HepG2 (cell line): ENCODE measurements around the gene CALHM5. TPM values are rescaled to one million over a fixed set of nuclear protein-coding genes. Genes with fewer than 3 reads are reported as not detected.

Experiments
- ATAC-seq: fragments of 200-7000 bp; cut with Tn5 transposase; 3 replicates; pipeline ENCODE4 v1.9.1; 2020; ENCODE audit warnings: mild to moderate bottlenecking, moderate library complexity
- BruUV-seq: library from RNA; stranded (reverse); fragments of 400-500 nt; replicated peaks from 2 replicates; lab custom pipeline; 2021; lab: Mats Ljungman, UMichigan
- CTCF ChIA-PET: fragments of 300-600 bp; formaldehyde crosslinking; extraction: SDS; loops from one replicate; lab custom pipeline; 2021; ENCODE audit warnings: low total read pairs, inconsistent platforms, low intra/inter-chr PET ratio; lab: Yijun Ruan, JAX
- POLR2A ChIA-PET: fragments of 350-600 bp; sonication (Branson Sonifier 250); formaldehyde crosslinking; loops from one replicate; lab custom pipeline; 2020; ENCODE audit warnings: antibody characterized with exemption, inconsistent platforms; lab: Yijun Ruan, JAX
- DNase-seq: peaks from one replicate; pipeline ENCODE4 v3.0.0-alpha.2; 2015; ENCODE audit warnings: low spot score
- FAIRE-seq: peaks from 3 replicates; lab custom pipeline; 2011; peaks lifted over from hg19 to GRCh38; lab: Jason Lieb, UNC
- H2AFZ ChIP-seq: one replicate; pipeline ENCODE4 v1.6.1; 2011; ENCODE audit warnings: low read length, inconsistent platforms
- H3K27ac ChIP-seq: fragments of 300-600 bp; 3 replicates; pipeline ENCODE4 v1.8.0; 2011; ENCODE audit warnings: mixed run types, mild to moderate bottlenecking, mixed read lengths, low read length, inconsistent platforms; ENCODE audit not compliant: insufficient read depth; ENCODE audit errors: extremely low read length
- H3K27me3 ChIP-seq, 2 experiments: fragments of 200-600 bp in 1 of 2; 2 replicates in 1 of 2; 3 replicates in 1 of 2; pipeline versions ENCODE4 v1.6.0 to v1.8.0; 2011; ENCODE audit warnings: low read length in 2 of 2, mild to moderate bottlenecking in 2 of 2, moderate library complexity in 2 of 2, inconsistent platforms in 1 of 2; ENCODE audit not compliant: insufficient read depth in 2 of 2, control insufficient read depth in 1 of 2
- H3K36me3 ChIP-seq, 2 experiments: fragments of 200-600 bp in 1 of 2; replicated peaks in 1 of 2; 2 replicates in 1 of 2; 3 replicates in 1 of 2; pipeline versions ENCODE4 v1.5.1 to v1.8.0; 2011; ENCODE audit warnings: low read length in 2 of 2, inconsistent platforms in 1 of 2; ENCODE audit not compliant: insufficient read depth in 2 of 2, control insufficient read depth in 1 of 2
- H3K4me1 ChIP-seq: 2 replicates; pipeline ENCODE4 v1.5.1; 2012; ENCODE audit warnings: low read length, inconsistent platforms; ENCODE audit not compliant: insufficient read depth
- H3K4me2 ChIP-seq: 2 replicates; pipeline ENCODE4 v1.6.0; 2011; ENCODE audit warnings: low read depth, low read length, inconsistent platforms
- H3K4me3 ChIP-seq, 3 experiments: fragments of 200-600 bp in 1 of 3; sonication (generic), shearing (Covaris generic) in 1 of 3; replicated peaks in 1 of 3; 2 replicates each; pipeline ENCODE4 v1.5.1; 2011 to 2016; ENCODE audit warnings: low read length in 3 of 3, inconsistent platforms in 2 of 3, low read depth in 2 of 3, mild to moderate bottlenecking in 2 of 3, control low read depth in 1 of 3, mixed read lengths in 1 of 3; ENCODE audit not compliant: insufficient read depth in 1 of 3
- H3K79me2 ChIP-seq: one replicate; pipeline ENCODE4 v1.6.1; 2011; ENCODE audit warnings: low read length, inconsistent platforms; ENCODE audit not compliant: insufficient read depth
- H3K9ac ChIP-seq: 2 replicates; pipeline ENCODE4 v1.6.0; 2011; ENCODE audit warnings: mild to moderate bottlenecking, low read depth, low read length, inconsistent platforms; ENCODE audit not compliant: insufficient read depth
- H3K9me3 ChIP-seq: 2 replicates; pipeline ENCODE4 v1.5.1; 2012; ENCODE audit warnings: mild to moderate bottlenecking, low read length
- H4K20me1 ChIP-seq: 2 replicates; pipeline ENCODE4 v1.6.0; 2011; ENCODE audit warnings: inconsistent platforms, mild to moderate bottlenecking, low read length, moderate library complexity; ENCODE audit not compliant: insufficient read depth
- ETV5 ChIP-seq: IDR thresholded peaks from 2 replicates; pipeline ENCODE4 v1.6.1; 2018; ENCODE audit warnings: missing biosample characterization, missing genetic modification reagents, inconsistent platforms, borderline replicate concordance
- HBP1 ChIP-seq: IDR thresholded peaks from 2 replicates; pipeline ENCODE4 v1.6.1; 2016; ENCODE audit warnings: low read depth, control low read depth
- HNF1B ChIP-seq: sonication (generic); formaldehyde crosslinking; IDR thresholded peaks from 2 replicates; pipeline ENCODE4 v1.5.1; 2020; ENCODE audit warnings: mild to moderate bottlenecking, moderate library complexity, missing genetic modification reagents
- IKZF5 ChIP-seq: IDR thresholded peaks from 2 replicates; pipeline ENCODE4 v1.6.1; 2018; ENCODE audit warnings: missing genetic modification reagents, mild to moderate bottlenecking, missing compliant biosample characterization
- MIER3 ChIP-seq: IDR thresholded peaks from 2 replicates; pipeline ENCODE4 v1.6.1; 2016; ENCODE audit warnings: missing compliant biosample characterization, borderline replicate concordance
- RARA ChIP-seq: IDR thresholded peaks from 2 replicates; pipeline ENCODE4 v1.6.1; 2016; ENCODE audit warnings: missing genetic modification reagents, missing compliant biosample characterization
- RBM39 ChIP-seq: fragments of 200-400 bp; formaldehyde crosslinking; IDR thresholded peaks from one replicate; pipeline ENCODE4 v1.6.1; 2018; ENCODE audit warnings: antibody characterized with exemption, mild to moderate bottlenecking, low read depth, low read length; ENCODE audit not compliant: poor library complexity, severe bottlenecking
- SKI ChIP-seq: fragments of 450-650 bp; IDR thresholded peaks from one replicate; pipeline ENCODE4 v1.6.1; 2018; ENCODE audit warnings: mild to moderate bottlenecking; ENCODE audit not compliant: partially characterized antibody
- SPEN ChIP-seq: sonication (generic); formaldehyde crosslinking; IDR thresholded peaks from 2 replicates; pipeline ENCODE4 v1.5.1; 2020; ENCODE audit warnings: low read depth, mild to moderate bottlenecking, missing genetic modification reagents
- TBL1XR1 ChIP-seq: fragments of 150-350 bp; IDR thresholded peaks from 2 replicates; pipeline ENCODE4 v1.6.1; 2014; ENCODE audit warnings: borderline replicate concordance, low read length; ENCODE audit not compliant: partially characterized antibody
- ZC3H13 ChIP-seq: sonication (generic); formaldehyde crosslinking; IDR thresholded peaks from 2 replicates; pipeline ENCODE4 v1.8.1; 2023; ENCODE audit warnings: mild to moderate bottlenecking, missing genetic modification reagents, moderate library complexity
- ZKSCAN1 ChIP-seq: fragments of 150-350 bp; IDR thresholded peaks from 2 replicates; pipeline ENCODE4 v1.6.1; 2014; ENCODE audit warnings: low read length
- ZNF609 ChIP-seq: sonication (generic); formaldehyde crosslinking; IDR thresholded peaks from 2 replicates; pipeline ENCODE4 v1.4.0; 2020; ENCODE audit warnings: mild to moderate bottlenecking, missing genetic modification reagents, borderline replicate concordance
- ZNF615 ChIP-seq: sonication (generic); formaldehyde crosslinking; IDR thresholded peaks from 2 replicates; pipeline ENCODE4 v1.5.0; 2020; ENCODE audit warnings: mild to moderate bottlenecking, missing genetic modification reagents, borderline replicate concordance
- ZNF776 ChIP-seq: sonication (generic); formaldehyde crosslinking; IDR thresholded peaks from 2 replicates; pipeline ENCODE4 v1.4.0; 2020; ENCODE audit warnings: mild to moderate bottlenecking, missing genetic modification reagents
- WGBS: methylation state at CpG from one replicate; pipeline ENCODE4 v1.1.6; 2017; ENCODE audit warnings: low lambda C conversion rate; 5-methylcytosine and 5-hydroxymethylcytosine counted together
- in situ Hi-C: cut with HindIII; loops from 2 replicates; pipeline ENCODE4 v1.10.0; 2017; ENCODE audit warnings: low pct_unique_long_range_greater_than_20kb; ENCODE audit not compliant: extremely low pct_ligation_motif_present
- intact Hi-C: fragments of 100-400 bp; cut with micrococcal nuclease; formaldehyde crosslinking; loops from one replicate; pipeline ENCODE4 v1.10.0; 2022; ENCODE audit not compliant: unreplicated experiment
- polyA plus RNA-seq, 8 experiments: library from polyadenylated mRNA; depleted of rRNA in 3 of 8; stranded (reverse) in 7 of 8; unstranded in 1 of 8; fragments of >200 nt; fragmentation: Illumina TruSeq in 4 of 8; extraction: Trizol in 4 of 8; gene quantifications; 2 replicates each; pipeline versions ENCODE4 v1.2.1 to v1.2.3, GENCODE V29; 2011 to 2016; ENCODE audit warnings: low read depth in 4 of 8, missing spikeins in 1 of 8, mixed read lengths in 1 of 8; ENCODE audit not compliant: insufficient read depth in 1 of 8
- total RNA-seq, 5 experiments: library from RNA; depleted of rRNA; stranded (reverse); fragments of >200 nt; fragmentation: Illumina TruSeq; extraction: Trizol; gene quantifications; 2 replicates each; pipeline ENCODE4 v1.2.3, GENCODE V29; 2016; ENCODE audit warnings: low read depth in 1 of 5

The CALHM5 gene
- total and polyA plus RNA-seq, 2 of the 13 experiments (the other 11 are each of a cell fraction or from before 2014, with no cell fraction given) = not detected

- H3K4me2 ChIP-seq = peak overlapping the region; percentile 25; the same call in 1 of the 2 replicates
- H3K27ac ChIP-seq = no peak overlapping the region
- WGBS = 30% methylated on average over 5 of the region's 5 CpGs
- in situ Hi-C loops (no loop called here), intact Hi-C loops (no loop called here)
- ATAC-seq (peak; percentile 86), DNase-seq (peak; percentile 27), FAIRE-seq (no peak)
- H3K27me3 ChIP-seq = no peaks in the 10 kb centered on the region
- no peaks in the 10 kb centered on the region for H4K20me1 ChIP-seq
- no peaks in the 10 kb centered on the region for H3K9me3 ChIP-seq
- CTCF ChIA-PET = no interaction called here
- no TSS peak for BruUV-seq
- peaks cover 9% of the 10 kb centered on the region for H3K4me1 ChIP-seq
- no peak overlapping the region for H3K9ac ChIP-seq
- no peak overlapping the region for H2AFZ ChIP-seq
- H3K4me3 ChIP-seq = no peak overlapping the region
- H3K36me3 ChIP-seq = no peaks in the 10 kb centered on the region
- POLR2A ChIA-PET = no interaction called here
- H3K79me2 ChIP-seq = no peaks in the 10 kb centered on the region
- TF ChIP-seq SKI (no peak), ZC3H13 (CRISPR knock-in tag) (no peak), IKZF5 (CRISPR knock-in tag) (no peak), HBP1 (no peak), ZKSCAN1 (no peak), ZNF615 (CRISPR knock-in tag) (no peak), MIER3 (CRISPR knock-in tag) (no peak), RBM39 (no peak), HNF1B (CRISPR knock-in tag) (0 out of 2 replicates have a peak, but pooled peaks have one; percentile 32), ETV5 (CRISPR knock-in tag) (peak; percentile 53; the same call in 1 of the 2 replicates), SPEN (no peak), TBL1XR1 (no peak), ZNF609 (no peak), RARA (CRISPR knock-in tag) (peak; percentile 61), ZNF776 (CRISPR knock-in tag) (no peak)
Observed at GRCh38 chr6:116476002-116476678, 35.3 kb upstream of the CALHM5 start.
